K562 (cell line): Measurements from ENCODE around the gene MBD3. TPM values are rescaled to one million over a fixed set of nuclear protein-coding genes. Genes with fewer than 3 reads are reported as not detected.
A peak's percentile ranks its signal among the peaks of the same experiment; 100 is the strongest.

Source experiments
- BRCA1 ChIP-seq, 2 experiments: fragments of 450-650 bp in 1 of 2; sonication (generic) in 1 of 2; formaldehyde crosslinking in 1 of 2; IDR thresholded peaks; 2 replicates each; pipeline versions ENCODE4 v1.5.0 to v1.6.1; 2017 to 2020; ENCODE audit warnings: mild to moderate bottlenecking in 1 of 2, missing genetic modification reagents in 1 of 2
- DACH1 ChIP-seq: fragments of 450-650 bp; IDR thresholded peaks from 2 replicates; pipeline ENCODE4 v1.6.1; 2018; ENCODE audit not compliant: partially characterized antibody
- DPF2 ChIP-seq: fragments of 450-650 bp; IDR thresholded peaks from 2 replicates; pipeline ENCODE4 v1.6.1; 2016
- E2F3 ChIP-seq: fragments of 250-450 bp; sonication (Bioruptor Pico); IDR thresholded peaks from 2 replicates; pipeline ENCODE4 v1.4.0; 2020; ENCODE audit warnings: mild to moderate bottlenecking
- EP400 ChIP-seq: fragments of 450-650 bp; IDR thresholded peaks from 2 replicates; pipeline ENCODE4 v1.6.1; 2017; ENCODE audit warnings: antibody characterized with exemption, mild to moderate bottlenecking, moderate library complexity
- HIVEP1 ChIP-seq: fragments of 250-450 bp; sonication (Bioruptor Pico); IDR thresholded peaks from 2 replicates; pipeline ENCODE4 v1.4.0; 2020; ENCODE audit warnings: mild to moderate bottlenecking
- JUND ChIP-seq, 2 experiments: IDR thresholded peaks; 2 replicates in 1 of 2; 3 replicates in 1 of 2; pipeline ENCODE4 v1.6.1; 2011; ENCODE audit warnings: borderline replicate concordance in 2 of 2, low read depth in 2 of 2, low read length in 2 of 2, improper control_type of control experiment in 1 of 2, missing biosample characterization in 1 of 2, missing genetic modification characterization in 1 of 2, missing genetic modification reagents in 1 of 2
- KDM1A ChIP-seq, 2 experiments: fragments of 450-650 bp; IDR thresholded peaks; 2 replicates each; pipeline ENCODE4 v1.6.1; 2016; ENCODE audit warnings: mild to moderate bottlenecking in 2 of 2
- MYC ChIP-seq, 2 experiments: fragments of 250-450 bp in 1 of 2; sonication (Bioruptor Pico) in 1 of 2; IDR thresholded peaks; 2 replicates each; pipeline versions ENCODE4 v1.5.1 to v1.6.1; 2012 to 2021; ENCODE audit warnings: low read depth in 2 of 2, borderline replicate concordance in 1 of 2, improper control_type of control experiment in 1 of 2, low read length in 1 of 2, mild to moderate bottlenecking in 1 of 2, moderate library complexity in 1 of 2
- NFIC ChIP-seq: fragments of 450-650 bp; IDR thresholded peaks from 2 replicates; pipeline ENCODE4 v1.6.1; 2017; ENCODE audit warnings: mild to moderate bottlenecking, inconsistent platforms
- NONO ChIP-seq, 2 experiments: fragments of 200-400 bp in 1 of 2; fragments of 450-650 bp in 1 of 2; formaldehyde crosslinking in 1 of 2; IDR thresholded peaks; 2 replicates each; pipeline ENCODE4 v1.6.1; 2017; ENCODE audit warnings: low read depth in 2 of 2, mild to moderate bottlenecking in 2 of 2, moderate library complexity in 2 of 2, low read length in 1 of 2
- PHB2 ChIP-seq: fragments of 450-650 bp; IDR thresholded peaks from 2 replicates; pipeline ENCODE4 v1.6.1; 2017; ENCODE audit warnings: low read depth
- RCOR1 ChIP-seq, 2 experiments: IDR thresholded peaks; 2 replicates each; pipeline ENCODE4 v1.6.1; 2012; ENCODE audit warnings: low read depth in 2 of 2, low read length in 2 of 2, borderline replicate concordance in 1 of 2, improper control_type of control experiment in 1 of 2
- RNF2 ChIP-seq: sonication (generic); IDR thresholded peaks from 2 replicates; pipeline ENCODE4 v1.6.1; 2016
- SMAD1 ChIP-seq: fragments of 150-350 bp; IDR thresholded peaks from 2 replicates; pipeline ENCODE4 v1.6.1; 2014; ENCODE audit warnings: low read length, low read depth; ENCODE audit not compliant: partially characterized antibody
- ZC3H8 ChIP-seq: fragments of 450-650 bp; IDR thresholded peaks from 2 replicates; pipeline ENCODE4 v1.6.1; 2017
- ZNF134 ChIP-seq: fragments of 250-450 bp; sonication (Bioruptor Pico); conservative IDR thresholded peaks from 2 replicates; pipeline ENCODE4 v1.4.0; 2020
- ZNF23 ChIP-seq: fragments of 250-450 bp; sonication (Bioruptor Pico); IDR thresholded peaks from 2 replicates; pipeline ENCODE4 v1.4.0; 2020; ENCODE audit warnings: mild to moderate bottlenecking
- ZNF76 ChIP-seq: fragments of 250-450 bp; sonication (Bioruptor Pico); IDR thresholded peaks from 2 replicates; pipeline ENCODE4 v1.4.0; 2020; ENCODE audit warnings: mild to moderate bottlenecking, moderate library complexity, borderline replicate concordance
- ZNF830 ChIP-seq: fragments of 250-450 bp; sonication (Bioruptor Pico); IDR thresholded peaks from 2 replicates; pipeline ENCODE4 v1.5.0; 2021; ENCODE audit warnings: mild to moderate bottlenecking
- ZSCAN29 ChIP-seq: fragments of 450-650 bp; IDR thresholded peaks from 2 replicates; pipeline ENCODE4 v1.6.1; 2017
- polyA plus RNA-seq, 8 experiments: library from polyadenylated mRNA; depleted of rRNA in 4 of 8; stranded (reverse) in 5 of 8; unstranded in 3 of 8; fragments of >200 nt; fragmentation: Nextera tagmentation in 2 of 8; fragmentation: Illumina TruSeq in 1 of 8; extraction: Ambion mirVana in 2 of 8; extraction: Trizol in 1 of 8; gene quantifications; 2 replicates each; pipeline versions ENCODE4 v1.2.1 to v1.2.3, GENCODE V29; 2011 to 2014; ENCODE audit warnings: inconsistent platforms in 1 of 8, missing spikeins in 1 of 8
- total RNA-seq, 7 experiments: library from RNA; depleted of rRNA in 6 of 7; stranded (reverse); fragments of >200 nt in 6 of 7; fragmentation: Illumina TruSeq in 2 of 7; extraction: Trizol in 2 of 7; gene quantifications; 2 replicates each; pipeline versions ENCODE4 v1.2.1 to v1.2.3, GENCODE V29; 2011 to 2021; ENCODE audit warnings: low replicate concordance in 1 of 7
- TF ChIP-seq, protein P1 (sequence below): fragments of 250-450 bp; sonication (Bioruptor Pico); IDR thresholded peaks from 2 replicates; pipeline ENCODE4 v1.5.0; 2022; ENCODE audit warnings: mild to moderate bottlenecking
- TF ChIP-seq, protein P2 (sequence below): sonication (generic); formaldehyde crosslinking; IDR thresholded peaks from 2 replicates; pipeline ENCODE4 v1.8.0; 2023; ENCODE audit warnings: missing genetic modification reagents, mild to moderate bottlenecking, borderline replicate concordance

MBD3 gene
- total and polyA plus RNA-seq, 9 of the 15 experiments (the other 6 are each of a cell fraction or from before 2014, with no cell fraction given) = 0.24 to 137 (median 30.9) TPM

DNA sequence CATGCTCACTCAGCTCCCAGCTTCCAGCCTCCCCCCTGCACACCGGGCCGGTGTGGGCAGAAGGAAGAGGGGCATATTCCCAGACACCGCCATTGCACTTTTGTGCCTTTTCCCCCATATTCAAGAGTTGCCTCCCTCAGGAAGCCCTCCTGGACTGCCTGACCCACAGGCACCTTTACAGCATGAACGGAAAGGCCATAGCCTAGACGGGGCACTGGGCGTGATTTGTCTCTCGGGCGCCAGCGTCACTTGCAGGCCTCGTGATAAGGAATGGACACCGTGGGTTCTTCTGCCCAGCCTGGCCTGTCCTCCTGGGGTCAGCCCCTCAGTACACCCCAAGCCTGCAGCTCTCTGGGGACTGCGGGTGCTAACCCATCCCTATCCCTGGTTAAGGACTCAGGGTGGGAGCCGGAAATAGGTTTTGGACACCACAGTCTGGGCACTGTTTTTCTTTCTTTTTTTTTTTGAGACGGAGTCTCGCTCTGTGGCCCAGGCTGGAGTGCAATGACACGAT, 13.5 kb upstream of the MBD3 start (continued):
- TF ChIP-seq, protein P1, sequence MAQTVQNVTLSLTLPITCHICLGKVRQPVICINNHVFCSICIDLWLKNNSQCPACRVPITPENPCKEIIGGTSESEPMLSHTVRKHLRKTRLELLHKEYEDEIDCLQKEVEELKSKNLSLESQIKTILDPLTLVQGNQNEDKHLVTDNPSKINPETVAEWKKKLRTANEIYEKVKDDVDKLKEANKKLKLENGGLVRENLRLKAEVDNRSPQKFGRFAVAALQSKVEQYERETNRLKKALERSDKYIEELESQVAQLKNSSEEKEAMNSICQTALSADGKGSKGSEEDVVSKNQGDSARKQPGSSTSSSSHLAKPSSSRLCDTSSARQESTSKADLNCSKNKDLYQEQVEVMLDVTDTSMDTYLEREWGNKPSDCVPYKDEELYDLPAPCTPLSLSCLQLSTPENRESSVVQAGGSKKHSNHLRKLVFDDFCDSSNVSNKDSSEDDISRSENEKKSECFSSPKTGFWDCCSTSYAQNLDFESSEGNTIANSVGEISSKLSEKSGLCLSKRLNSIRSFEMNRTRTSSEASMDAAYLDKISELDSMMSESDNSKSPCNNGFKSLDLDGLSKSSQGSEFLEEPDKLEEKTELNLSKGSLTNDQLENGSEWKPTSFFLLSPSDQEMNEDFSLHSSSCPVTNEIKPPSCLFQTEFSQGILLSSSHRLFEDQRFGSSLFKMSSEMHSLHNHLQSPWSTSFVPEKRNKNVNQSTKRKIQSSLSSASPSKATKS = no peak
- no peak for TF ChIP-seq HIVEP1 (CRISPR knock-in tag)
- peak; percentile 45 for TF ChIP-seq DACH1
- no peak for TF ChIP-seq ZNF23 (CRISPR knock-in tag)
- TF ChIP-seq EP400 = no peak
- TF ChIP-seq, protein P2, sequence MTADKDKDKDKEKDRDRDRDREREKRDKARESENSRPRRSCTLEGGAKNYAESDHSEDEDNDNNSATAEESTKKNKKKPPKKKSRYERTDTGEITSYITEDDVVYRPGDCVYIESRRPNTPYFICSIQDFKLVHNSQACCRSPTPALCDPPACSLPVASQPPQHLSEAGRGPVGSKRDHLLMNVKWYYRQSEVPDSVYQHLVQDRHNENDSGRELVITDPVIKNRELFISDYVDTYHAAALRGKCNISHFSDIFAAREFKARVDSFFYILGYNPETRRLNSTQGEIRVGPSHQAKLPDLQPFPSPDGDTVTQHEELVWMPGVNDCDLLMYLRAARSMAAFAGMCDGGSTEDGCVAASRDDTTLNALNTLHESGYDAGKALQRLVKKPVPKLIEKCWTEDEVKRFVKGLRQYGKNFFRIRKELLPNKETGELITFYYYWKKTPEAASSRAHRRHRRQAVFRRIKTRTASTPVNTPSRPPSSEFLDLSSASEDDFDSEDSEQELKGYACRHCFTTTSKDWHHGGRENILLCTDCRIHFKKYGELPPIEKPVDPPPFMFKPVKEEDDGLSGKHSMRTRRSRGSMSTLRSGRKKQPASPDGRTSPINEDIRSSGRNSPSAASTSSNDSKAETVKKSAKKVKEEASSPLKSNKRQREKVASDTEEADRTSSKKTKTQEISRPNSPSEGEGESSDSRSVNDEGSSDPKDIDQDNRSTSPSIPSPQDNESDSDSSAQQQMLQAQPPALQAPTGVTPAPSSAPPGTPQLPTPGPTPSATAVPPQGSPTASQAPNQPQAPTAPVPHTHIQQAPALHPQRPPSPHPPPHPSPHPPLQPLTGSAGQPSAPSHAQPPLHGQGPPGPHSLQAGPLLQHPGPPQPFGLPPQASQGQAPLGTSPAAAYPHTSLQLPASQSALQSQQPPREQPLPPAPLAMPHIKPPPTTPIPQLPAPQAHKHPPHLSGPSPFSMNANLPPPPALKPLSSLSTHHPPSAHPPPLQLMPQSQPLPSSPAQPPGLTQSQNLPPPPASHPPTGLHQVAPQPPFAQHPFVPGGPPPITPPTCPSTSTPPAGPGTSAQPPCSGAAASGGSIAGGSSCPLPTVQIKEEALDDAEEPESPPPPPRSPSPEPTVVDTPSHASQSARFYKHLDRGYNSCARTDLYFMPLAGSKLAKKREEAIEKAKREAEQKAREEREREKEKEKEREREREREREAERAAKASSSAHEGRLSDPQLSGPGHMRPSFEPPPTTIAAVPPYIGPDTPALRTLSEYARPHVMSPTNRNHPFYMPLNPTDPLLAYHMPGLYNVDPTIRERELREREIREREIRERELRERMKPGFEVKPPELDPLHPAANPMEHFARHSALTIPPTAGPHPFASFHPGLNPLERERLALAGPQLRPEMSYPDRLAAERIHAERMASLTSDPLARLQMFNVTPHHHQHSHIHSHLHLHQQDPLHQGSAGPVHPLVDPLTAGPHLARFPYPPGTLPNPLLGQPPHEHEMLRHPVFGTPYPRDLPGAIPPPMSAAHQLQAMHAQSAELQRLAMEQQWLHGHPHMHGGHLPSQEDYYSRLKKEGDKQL (CRISPR knock-in tag) = no peak
- TF ChIP-seq MYC (IDR thresholded peaks at IDR 0.05; ENCODE audit: low read depth, low read length) = no peak
- no peak; the same call in 1 of the 2 replicates for TF ChIP-seq MYC (CRISPR knock-in tag; IDR thresholded peaks at IDR 0.05; ENCODE audit: borderline replicate concordance, low read depth)
- no peak for TF ChIP-seq BRCA1 (IDR thresholded peaks at IDR 0.05)
- no peak for TF ChIP-seq BRCA1 (CRISPR knock-in tag; IDR thresholded peaks at IDR 0.05)
- TF ChIP-seq SMAD1 = no peak
- 0 out of 2 replicates have a peak, but pooled peaks have one; percentile 37 for TF ChIP-seq ZSCAN29
- TF ChIP-seq JUND (IDR thresholded peaks at IDR 0.05; ENCODE audit: borderline replicate concordance, low read depth, low read length) = no peak
- TF ChIP-seq JUND (tag; IDR thresholded peaks at IDR 0.05; ENCODE audit: borderline replicate concordance, low read depth, low read length) = no peak
- TF ChIP-seq KDM1A (IDR thresholded peaks at IDR 0.05) = peak; percentile 94 to 98
- TF ChIP-seq PHB2 = 0 out of 2 replicates have a peak, but pooled peaks have one; percentile 13
- TF ChIP-seq ZC3H8 = no peak
- peak; percentile 63 for TF ChIP-seq DPF2
- TF ChIP-seq ZNF830 = no peak
- peak in 1 of 2 experiments; percentile 63; a peak in 1 of 4 replicates for TF ChIP-seq NONO (IDR thresholded peaks at IDR 0.05; ENCODE audit: low read depth in 2 of 2, low read length in 1 of 2)
- TF ChIP-seq RNF2 = no peak
- TF ChIP-seq ZNF76 = no peak
- peak; percentile 33; the same call in 1 of the 2 replicates for TF ChIP-seq NFIC
- no peak for TF ChIP-seq E2F3 (CRISPR knock-in tag)
- TF ChIP-seq RCOR1 (IDR thresholded peaks at IDR 0.05; ENCODE audit: borderline replicate concordance in 1 of 2, low read depth in 2 of 2, low read length in 2 of 2) = peak in 1 of 2 experiments; percentile 89; a peak in 2 of 4 replicates
- 0 out of 2 replicates have a peak, but pooled peaks have one; percentile 45 for TF ChIP-seq ZNF134
